Measurements from ENCODE around the gene NOP58.
"Not testable (repeated sequence)": the region's sequence is repeated elsewhere in the genome, so short reads cannot be mapped to it uniquely, and the experiment has no call there.

The NOP58 gene

DNA sequence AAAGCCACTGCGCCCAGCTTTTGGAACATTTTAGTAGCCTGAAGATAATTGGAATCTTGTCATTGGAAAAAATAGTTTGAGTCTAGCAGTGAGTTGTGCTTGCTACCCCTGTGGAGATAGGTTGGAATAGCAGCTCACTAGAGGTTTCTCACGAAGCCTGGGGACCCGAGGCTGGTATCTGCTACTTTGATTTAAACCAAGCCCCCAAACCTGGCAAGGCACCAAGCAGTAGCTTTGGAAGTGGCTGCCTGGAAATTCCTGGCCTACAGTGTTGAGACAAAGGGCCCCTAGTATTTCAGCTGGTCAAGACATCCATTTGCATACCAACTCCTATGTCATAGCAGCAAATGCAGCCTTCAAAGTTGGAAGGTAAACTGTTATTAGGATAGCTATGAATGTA, 42.1 kb downstream of the NOP58 start:
- DNase-seq: no peak

DNA sequence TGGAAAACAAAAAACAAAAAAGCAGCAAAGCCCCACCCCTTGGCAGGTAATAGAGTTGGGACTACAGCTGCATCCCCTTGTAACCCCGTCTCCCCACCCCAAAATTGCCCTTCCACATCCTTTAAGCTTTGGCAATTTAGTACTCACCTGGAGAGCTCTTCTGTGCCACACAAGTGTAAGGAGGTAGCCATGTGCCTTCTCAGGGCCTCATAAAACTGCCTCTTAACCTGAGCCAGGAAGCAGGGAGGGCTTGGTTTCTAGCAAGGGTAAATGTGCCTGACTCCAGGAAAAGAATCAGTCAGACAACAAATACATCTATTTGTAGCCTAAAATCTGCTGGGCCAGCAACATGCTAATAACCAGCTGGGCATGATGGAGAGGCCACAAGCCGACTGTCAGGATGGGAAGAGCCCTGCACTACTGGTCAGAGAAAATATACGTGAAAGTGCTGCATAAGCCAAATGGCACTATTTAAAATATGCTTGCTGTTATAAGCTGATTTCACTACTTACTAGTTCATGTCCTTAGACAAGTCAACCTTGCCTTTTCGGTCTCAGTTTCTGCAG, 46.3 kb downstream of the NOP58 start:
- DNase-seq: no peak

DNA sequence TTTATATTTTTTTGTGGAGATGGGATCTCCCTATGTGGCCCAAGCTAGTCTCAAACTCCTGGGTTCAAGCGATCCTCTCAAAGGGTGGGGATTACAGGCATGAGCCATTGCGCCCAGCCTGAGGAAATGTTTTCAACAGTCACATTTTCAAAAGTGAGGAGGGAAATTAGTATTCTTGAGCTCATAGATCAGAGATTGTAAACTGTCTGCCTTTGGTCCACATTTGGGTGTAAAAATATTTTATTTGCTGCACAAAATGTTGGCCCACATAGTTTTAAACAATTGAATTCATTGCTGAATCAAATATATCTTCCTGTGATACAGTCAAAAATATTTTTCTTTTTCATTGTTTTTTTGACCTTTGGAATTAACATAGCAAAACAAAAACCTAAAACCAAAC, 48.6 kb downstream of the NOP58 start:
- no peak for DNase-seq

DNA sequence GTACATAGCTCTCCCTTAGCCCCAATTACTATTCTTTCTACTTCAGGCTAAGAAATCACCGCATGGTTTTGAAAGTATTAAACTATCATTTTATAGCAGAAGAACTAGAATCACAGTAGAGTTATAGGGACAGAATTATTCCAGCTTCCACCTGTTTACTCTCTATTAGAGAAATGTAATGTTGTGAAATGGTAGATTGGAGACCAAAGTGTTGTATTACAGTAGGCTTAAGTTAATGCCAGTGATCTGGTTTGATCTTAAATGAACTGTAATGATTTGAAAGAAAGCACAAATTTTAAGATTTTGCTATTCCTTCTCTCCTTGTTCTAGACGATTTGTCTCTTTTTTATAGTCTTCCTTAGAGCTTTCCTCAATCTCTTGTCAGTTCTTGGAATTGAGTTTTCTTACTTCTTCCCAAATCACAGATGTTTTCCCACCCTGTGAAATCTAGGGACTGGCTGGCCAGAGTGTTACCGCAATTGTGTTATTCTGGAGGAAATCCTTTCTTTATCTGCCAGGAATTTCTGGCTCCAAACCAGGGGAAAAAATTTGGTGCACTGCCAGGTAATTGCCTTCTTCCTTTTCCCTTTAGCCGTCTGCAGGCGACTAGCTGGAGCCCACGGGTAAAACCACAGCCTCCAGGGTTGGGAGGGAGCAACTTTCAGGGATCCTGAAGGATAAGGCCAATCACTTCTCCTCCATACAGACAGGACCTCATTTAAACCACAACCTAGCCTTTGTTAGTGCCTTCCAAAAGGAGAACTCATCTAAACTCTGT, 51.7 kb downstream of the NOP58 start:
- DNase-seq: no peak

DNA sequence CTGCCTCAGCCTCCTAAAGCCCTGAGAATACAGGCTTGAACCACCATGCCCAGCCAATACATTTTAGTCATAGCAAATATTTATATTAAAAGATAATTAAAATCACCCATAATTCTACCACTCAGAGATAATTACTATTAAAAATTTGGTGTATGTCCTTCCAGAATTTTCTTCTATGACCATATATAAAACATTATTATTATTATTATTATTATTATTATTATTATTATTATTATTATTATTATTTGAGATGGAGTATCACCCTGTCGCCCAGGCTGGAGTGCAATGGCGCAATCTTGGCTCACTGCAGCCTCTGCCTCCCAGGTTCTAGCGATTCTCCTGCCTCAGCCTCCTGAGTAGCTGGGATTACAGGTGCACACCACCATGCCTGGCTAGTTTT, 54.8 kb downstream of the NOP58 start:
- DNase-seq: not testable (repeated sequence)

DNA sequence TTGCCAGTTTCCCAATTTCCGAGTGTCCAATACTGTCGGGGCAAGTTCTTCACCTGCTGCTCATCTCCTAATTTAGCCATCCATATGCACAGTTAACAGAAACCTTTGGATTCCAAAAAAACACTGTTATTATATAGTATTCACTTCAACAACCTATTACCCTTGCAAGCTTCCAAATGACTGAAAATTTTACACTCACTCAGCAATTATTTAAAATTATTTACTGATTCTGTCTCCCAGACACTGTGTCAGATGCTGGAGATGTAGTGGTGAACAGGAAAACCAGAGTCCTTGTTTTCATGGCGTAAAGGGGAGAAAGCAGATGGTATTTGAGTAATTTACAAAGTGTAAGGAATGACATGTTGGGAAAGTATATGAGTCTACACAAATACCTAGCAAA, 56.9 kb downstream of the NOP58 start:
- DNase-seq: no peak

DNA sequence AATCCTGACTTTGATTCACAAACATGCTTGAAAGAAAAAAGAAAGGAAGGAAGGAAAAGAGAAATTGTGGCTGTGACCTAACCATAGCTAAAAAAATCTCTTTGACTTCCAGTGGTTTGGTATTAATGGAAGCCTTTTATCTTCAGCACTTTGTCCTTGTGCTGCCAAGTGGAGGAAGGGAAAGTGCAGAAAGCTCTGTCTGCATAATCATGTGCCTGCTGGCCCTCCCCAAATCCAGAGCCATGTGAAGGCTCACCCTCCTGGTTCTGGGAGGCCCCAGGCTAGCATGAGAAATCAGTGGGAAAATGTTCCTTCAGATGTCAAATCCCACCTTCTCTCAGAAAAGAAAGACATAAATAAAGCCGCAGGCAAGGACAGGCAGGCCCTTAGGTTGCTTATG, 62.3 kb downstream of the NOP58 start:
- no peak for DNase-seq

DNA sequence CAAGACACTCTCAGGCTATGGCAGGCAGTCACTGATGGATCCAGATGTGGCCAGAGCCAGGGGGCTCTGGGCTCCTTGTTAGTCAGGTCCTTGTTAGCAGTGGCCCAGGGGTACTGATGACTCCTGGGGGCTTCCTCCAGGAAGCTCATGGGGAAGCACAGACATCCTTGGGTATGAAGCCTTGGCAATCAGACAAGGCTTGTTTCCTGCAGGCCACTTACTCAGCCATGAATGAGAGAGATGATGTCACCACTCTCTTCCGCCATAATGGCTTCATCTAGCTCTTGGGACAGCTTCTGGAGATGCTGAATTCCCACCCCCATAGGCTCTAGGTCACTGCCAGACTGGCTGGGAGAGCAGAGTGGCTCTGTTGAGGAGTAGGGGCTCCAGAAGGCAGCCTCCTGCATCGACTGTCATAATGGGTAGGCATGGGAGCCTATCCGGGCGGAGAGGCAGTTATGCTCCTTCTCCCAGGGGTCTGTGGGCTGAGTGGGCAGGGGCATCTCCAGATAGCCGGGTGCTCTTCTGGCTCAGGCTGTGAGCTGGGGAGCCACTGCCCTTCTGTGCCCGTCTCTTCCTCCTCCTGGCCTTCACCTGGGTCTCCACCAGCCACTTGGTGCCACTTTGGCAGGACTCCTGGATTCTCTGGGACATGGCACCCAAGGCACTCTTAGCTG, 70.4 kb downstream of the NOP58 start:
- no peak for DNase-seq

DNA sequence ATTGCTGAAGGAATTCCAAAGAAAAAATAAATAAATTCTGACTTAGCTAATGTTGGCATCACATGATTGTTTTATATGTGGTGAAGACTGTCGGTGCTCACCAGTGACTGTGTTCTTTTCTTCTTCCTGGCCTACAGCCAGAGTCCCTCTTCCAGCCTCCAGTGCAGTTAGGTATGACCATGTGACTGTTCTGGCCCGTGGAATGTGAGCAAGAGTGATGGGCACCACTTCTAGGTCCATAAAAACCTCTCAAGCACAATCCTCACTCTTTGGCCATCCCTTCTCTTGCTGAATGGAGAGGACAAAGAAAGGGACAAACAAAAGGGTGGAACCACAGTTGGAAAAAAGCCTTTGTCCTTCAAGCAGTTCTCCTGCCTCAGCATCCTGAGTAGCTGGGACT, 71.6 kb downstream of the NOP58 start:
- DNase-seq: no peak

DNA sequence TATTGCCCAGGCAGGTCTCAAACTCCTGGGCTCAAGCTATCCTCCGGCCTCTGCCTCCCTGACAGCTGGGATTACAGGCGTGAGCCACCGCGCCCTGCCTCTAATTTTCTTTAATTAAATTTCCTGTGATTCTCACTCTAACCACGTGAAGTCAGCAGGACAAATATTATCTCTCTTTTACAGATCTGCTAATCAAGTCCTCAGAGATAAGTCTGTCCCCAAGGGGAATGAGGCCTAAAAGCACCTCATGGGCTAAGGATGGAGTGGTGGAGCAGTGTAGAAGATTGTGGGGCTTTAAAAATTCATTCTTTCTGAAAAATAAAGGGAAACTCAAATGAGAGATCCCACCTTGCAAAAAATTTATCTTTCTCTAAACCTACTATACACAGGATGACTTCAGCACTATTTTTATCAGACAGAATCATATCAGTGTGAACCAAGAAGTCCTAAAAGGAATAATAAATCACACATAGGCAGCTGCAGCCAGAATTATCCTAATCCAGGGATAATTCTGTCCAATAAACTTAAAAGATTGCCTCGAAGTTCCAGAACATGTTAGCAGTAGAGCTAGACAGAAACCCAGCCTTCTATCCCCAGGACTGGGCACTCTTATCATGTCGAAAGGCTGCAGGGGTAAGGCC, 72.3 kb downstream of the NOP58 start:
- no peak for DNase-seq

DNA sequence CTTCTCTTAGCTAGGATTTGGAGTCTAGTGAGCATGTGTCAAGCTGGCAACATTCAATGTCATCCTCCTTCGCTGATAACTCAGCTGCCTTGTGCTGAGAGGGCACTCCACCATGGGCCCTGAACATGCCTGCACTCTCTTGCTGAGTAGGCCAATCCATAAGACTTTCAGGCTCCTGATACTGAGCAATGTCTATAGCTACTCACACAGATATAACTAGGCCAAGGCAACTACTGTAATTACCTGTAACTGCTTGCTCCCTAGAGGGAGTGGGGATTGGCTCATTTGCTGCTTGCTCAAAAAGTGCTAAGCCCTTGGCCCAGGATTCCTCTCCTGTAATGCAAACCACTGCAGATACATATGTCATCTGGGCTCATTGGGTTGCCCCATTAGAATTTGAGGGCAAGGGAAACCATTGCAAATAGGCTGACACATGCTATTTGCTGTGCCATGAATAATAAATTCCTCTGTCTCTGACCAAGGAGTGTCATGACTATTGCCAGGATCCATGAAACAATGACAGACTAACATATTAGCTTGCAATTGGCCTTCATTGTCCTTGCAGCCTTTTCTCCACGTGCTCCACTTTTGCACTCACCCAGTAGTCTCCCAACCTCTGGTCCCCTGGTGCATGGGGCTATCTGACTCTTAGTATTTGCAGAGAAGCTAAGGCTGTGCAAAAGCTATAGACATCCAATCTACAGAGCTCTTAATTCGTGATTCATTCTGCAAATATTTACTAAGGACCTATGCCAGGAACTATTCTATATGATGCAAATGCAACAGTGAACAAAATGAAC, 73.7 kb downstream of the NOP58 start:
- DNase-seq: no peak

DNA sequence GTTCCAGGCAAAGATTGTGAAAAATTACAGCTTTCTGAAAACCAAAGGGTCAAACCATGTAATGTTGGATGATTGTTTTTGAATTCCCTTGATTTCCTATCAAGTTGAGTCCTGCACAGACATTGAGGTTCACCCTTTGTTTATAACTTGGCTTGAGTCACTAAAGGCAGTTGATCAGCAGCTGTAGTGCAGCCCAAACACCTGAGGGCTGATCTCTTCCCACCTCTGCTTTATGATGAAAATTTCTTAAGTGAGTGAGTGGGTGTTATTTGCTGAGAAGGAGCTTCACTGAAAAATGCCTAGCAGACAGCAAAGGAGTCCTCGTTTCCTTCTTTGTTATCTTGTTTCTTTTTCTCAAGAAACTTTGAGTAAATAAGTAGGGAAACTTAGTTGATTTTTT, 78.6 kb downstream of the NOP58 start:
- no peak for DNase-seq

DNA sequence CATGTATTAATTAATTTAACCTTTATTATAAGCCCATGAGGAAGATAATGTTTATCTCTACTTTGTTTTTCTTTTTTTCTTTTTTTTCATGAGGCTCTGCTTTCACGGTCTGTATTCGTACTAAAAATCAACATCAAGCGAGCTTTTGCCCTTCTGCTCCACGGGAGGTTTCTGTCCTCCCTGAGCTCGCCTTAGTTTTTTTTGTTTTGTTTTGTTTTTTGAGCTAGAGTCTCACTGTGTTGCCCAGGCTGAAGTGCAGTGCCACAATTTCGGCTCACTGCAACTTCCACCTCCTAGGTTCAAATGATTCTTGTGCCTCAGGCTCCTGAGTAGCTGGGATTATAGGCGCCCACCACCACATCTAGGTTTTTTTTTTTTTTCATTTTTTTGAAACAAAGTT, 80.6 kb downstream of the NOP58 start:
- DNase-seq: no peak

Data from NCI-H2227 treated with DMSO at 0.1 percent for 48 hours (cell line).